GM21717 (cell line): ENCODE results near the gene NINL.
A peak's percentile ranks its signal among the peaks of the same experiment; 100 is the strongest.

Experiments
- ATAC-seq: cut with Tn5 transposase; IDR thresholded peaks from one replicate; pipeline ENCODE4 v1.9.1; 2021; ENCODE audit warnings: mild to moderate bottlenecking, moderate library complexity; ENCODE audit not compliant: unreplicated experiment

The NINL gene

GRCh38 chr20:25422032-25422431 is 163.3 kb downstream of the NINL start:
- no peak for ATAC-seq

GRCh38 chr20:25421102-25421501 is 164.2 kb downstream of the NINL start:
- no peak for ATAC-seq

- no peak for ATAC-seq
Measured at GRCh38 chr20:25418776-25419175, 166.6 kb downstream of the NINL start.

GRCh38 chr20:25408890-25409289 is 176.4 kb downstream of the NINL start:
- no peak for ATAC-seq

- no peak for ATAC-seq
Measured at GRCh38 chr20:25408170-25408547, 177.2 kb downstream of the NINL start.

- peak; percentile 90 for ATAC-seq
Measured at GRCh38 chr20:25407311-25408169, 177.8 kb downstream of the NINL start, which contains the start of gene GINS1. Gene GINS1 (plus strand): TSS chr20:25407673. CDS start chr20:25407821, 148 bp downstream.
